A673 (cell line): ENCODE results near the gene ASAP3.

Experiments used
- EZH2 ChIP-seq: fragments of 200-600 bp; sonication (generic); IDR thresholded peaks from 2 replicates; pipeline ENCODE4 v1.6.1; 2017; ENCODE audit warnings: borderline replicate concordance, low read depth, mild to moderate bottlenecking, mixed read lengths, antibody characterized with exemption, low read length; ENCODE audit not compliant: poor library complexity, severe bottlenecking
- TF ChIP-seq, protein P1 (sequence below): fragments of 300-800, 200-600 bp; sonication (generic); conservative IDR thresholded peaks from 2 replicates; pipeline ENCODE4 v1.5.1; 2017; ENCODE audit warnings: low read depth, mild to moderate bottlenecking, antibody characterized with exemption, low read length, moderate library complexity, mixed read lengths

DNA sequence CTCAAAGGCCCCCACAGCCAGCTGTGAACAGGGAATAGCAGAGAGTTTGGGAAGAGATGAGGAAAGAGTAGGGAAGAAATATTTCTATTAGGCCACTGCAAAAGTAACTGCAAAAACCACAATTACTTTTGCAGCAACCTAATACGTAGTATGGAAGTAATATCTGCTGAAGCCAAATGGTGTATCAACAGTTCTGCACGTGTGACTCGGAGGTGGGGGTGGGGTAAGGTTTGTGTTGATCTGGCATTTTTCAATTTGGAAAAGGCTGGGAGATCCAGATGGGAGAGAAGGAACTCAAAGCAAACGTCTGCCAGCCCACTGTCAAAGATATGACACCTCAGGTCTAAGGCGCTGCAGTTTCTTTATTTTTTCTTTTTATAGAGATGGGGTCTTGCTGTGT, 103.3 kb downstream of the ASAP3 start:
- TF ChIP-seq, protein P1, sequence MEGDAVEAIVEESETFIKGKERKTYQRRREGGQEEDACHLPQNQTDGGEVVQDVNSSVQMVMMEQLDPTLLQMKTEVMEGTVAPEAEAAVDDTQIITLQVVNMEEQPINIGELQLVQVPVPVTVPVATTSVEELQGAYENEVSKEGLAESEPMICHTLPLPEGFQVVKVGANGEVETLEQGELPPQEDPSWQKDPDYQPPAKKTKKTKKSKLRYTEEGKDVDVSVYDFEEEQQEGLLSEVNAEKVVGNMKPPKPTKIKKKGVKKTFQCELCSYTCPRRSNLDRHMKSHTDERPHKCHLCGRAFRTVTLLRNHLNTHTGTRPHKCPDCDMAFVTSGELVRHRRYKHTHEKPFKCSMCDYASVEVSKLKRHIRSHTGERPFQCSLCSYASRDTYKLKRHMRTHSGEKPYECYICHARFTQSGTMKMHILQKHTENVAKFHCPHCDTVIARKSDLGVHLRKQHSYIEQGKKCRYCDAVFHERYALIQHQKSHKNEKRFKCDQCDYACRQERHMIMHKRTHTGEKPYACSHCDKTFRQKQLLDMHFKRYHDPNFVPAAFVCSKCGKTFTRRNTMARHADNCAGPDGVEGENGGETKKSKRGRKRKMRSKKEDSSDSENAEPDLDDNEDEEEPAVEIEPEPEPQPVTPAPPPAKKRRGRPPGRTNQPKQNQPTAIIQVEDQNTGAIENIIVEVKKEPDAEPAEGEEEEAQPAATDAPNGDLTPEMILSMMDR, result no peak
- TF ChIP-seq EZH2, result no peak
